ENCODE measurements around the gene RALA. TPM values are rescaled to one million over a fixed set of nuclear protein-coding genes. Genes with fewer than 3 reads are reported as not detected.
"Not testable (repeated sequence)": the region's sequence is repeated elsewhere in the genome, so short reads cannot be mapped to it uniquely, and the experiment has no call there.

Gene RALA
- total RNA-seq, 1 experiment from 2014 or later: 21.5 TPM

GRCh38 chr7:39668280-39668679, 44.9 kb downstream of the RALA start:
- in situ Hi-C loops (cut with HindIII; ENCODE audit: low pct_unique_long_range_greater_than_20kb, low sequenced_read_pairs): not testable (repeated sequence)
- peak; percentile 16 for DNase-seq (ENCODE audit: low read depth)

GRCh38 chr7:39670052-39670451, 46.7 kb downstream of the RALA start:
- in situ Hi-C loops (cut with HindIII; ENCODE audit: low pct_unique_long_range_greater_than_20kb, low sequenced_read_pairs): no loop called here
- DNase-seq (ENCODE audit: low read depth): no peak

GRCh38 chr7:39670934-39671333, 47.6 kb downstream of the RALA start:
- no peak for DNase-seq (ENCODE audit: low read depth)
- in situ Hi-C loops (cut with HindIII; ENCODE audit: low pct_unique_long_range_greater_than_20kb, low sequenced_read_pairs): no loop called here

- in situ Hi-C loops (cut with HindIII; ENCODE audit: low pct_unique_long_range_greater_than_20kb, low sequenced_read_pairs): no loop called here
- DNase-seq (ENCODE audit: low read depth): no peak
Observed at GRCh38 chr7:39672176-39672575, 48.8 kb downstream of the RALA start.

- in situ Hi-C loops (cut with HindIII; ENCODE audit: low pct_unique_long_range_greater_than_20kb, low sequenced_read_pairs): no loop called here
- no peak for DNase-seq (ENCODE audit: low read depth)
Observed at GRCh38 chr7:39673868-39674267, 50.5 kb downstream of the RALA start.

GRCh38 chr7:39674406-39674805, 51.0 kb downstream of the RALA start:
- DNase-seq (ENCODE audit: low read depth): no peak
- in situ Hi-C loops (cut with HindIII; ENCODE audit: low pct_unique_long_range_greater_than_20kb, low sequenced_read_pairs): no loop called here

GRCh38 chr7:39676346-39676745, 53.0 kb downstream of the RALA start:
- in situ Hi-C loops (cut with HindIII; ENCODE audit: low pct_unique_long_range_greater_than_20kb, low sequenced_read_pairs): no loop called here
- no peak for DNase-seq (ENCODE audit: low read depth)

GRCh38 chr7:39678930-39679709, 55.7 kb downstream of the RALA start:
- in situ Hi-C loops (cut with HindIII; ENCODE audit: low pct_unique_long_range_greater_than_20kb, low sequenced_read_pairs): no loop called here
- no peak for DNase-seq (ENCODE audit: low read depth)

GRCh38 chr7:39679874-39680273, 56.5 kb downstream of the RALA start:
- DNase-seq (ENCODE audit: low read depth); in situ Hi-C loops (cut with HindIII; ENCODE audit: low pct_unique_long_range_greater_than_20kb, low sequenced_read_pairs): not testable (repeated sequence)

- in situ Hi-C loops (cut with HindIII; ENCODE audit: low pct_unique_long_range_greater_than_20kb, low sequenced_read_pairs): no loop called here
- no peak for DNase-seq (ENCODE audit: low read depth)
Observed at GRCh38 chr7:39681887-39682441, 58.6 kb downstream of the RALA start.

- in situ Hi-C loops (cut with HindIII; ENCODE audit: low pct_unique_long_range_greater_than_20kb, low sequenced_read_pairs): no loop called here
- DNase-seq (ENCODE audit: low read depth): peak; percentile 13
Observed at GRCh38 chr7:39683216-39683845, 60.0 kb downstream of the RALA start.

- in situ Hi-C loops (cut with HindIII; ENCODE audit: low pct_unique_long_range_greater_than_20kb, low sequenced_read_pairs): no loop called here
- DNase-seq (ENCODE audit: low read depth): no peak
Observed at GRCh38 chr7:39686261-39686924, 63.0 kb downstream of the RALA start.

GRCh38 chr7:39688611-39689480, 65.5 kb downstream of the RALA start:
- in situ Hi-C loops (cut with HindIII; ENCODE audit: low pct_unique_long_range_greater_than_20kb, low sequenced_read_pairs): no loop called here
- no peak for DNase-seq (ENCODE audit: low read depth)

- in situ Hi-C loops (cut with HindIII; ENCODE audit: low pct_unique_long_range_greater_than_20kb, low sequenced_read_pairs): no loop called here
- no peak for DNase-seq (ENCODE audit: low read depth)
Observed at GRCh38 chr7:39691821-39692220, 68.4 kb downstream of the RALA start.

GRCh38 chr7:39693086-39693485, 69.7 kb downstream of the RALA start:
- DNase-seq (ENCODE audit: low read depth); in situ Hi-C loops (cut with HindIII; ENCODE audit: low pct_unique_long_range_greater_than_20kb, low sequenced_read_pairs): not testable (repeated sequence)

GRCh38 chr7:39693812-39694211, 70.4 kb downstream of the RALA start:
- in situ Hi-C loops (cut with HindIII; ENCODE audit: low pct_unique_long_range_greater_than_20kb, low sequenced_read_pairs): no loop called here
- no peak for DNase-seq (ENCODE audit: low read depth)

GRCh38 chr7:39695852-39696586, 72.6 kb downstream of the RALA start:
- in situ Hi-C loops (cut with HindIII; ENCODE audit: low pct_unique_long_range_greater_than_20kb, low sequenced_read_pairs): no loop called here
- no peak for DNase-seq (ENCODE audit: low read depth)

- in situ Hi-C loops (cut with HindIII; ENCODE audit: low pct_unique_long_range_greater_than_20kb, low sequenced_read_pairs): no loop called here
- no peak for DNase-seq (ENCODE audit: low read depth)
Observed at GRCh38 chr7:39696631-39697030, 73.3 kb downstream of the RALA start.

All from Caki2 (cell line).